Measurements from ENCODE around the gene TFB1M.

DNA sequence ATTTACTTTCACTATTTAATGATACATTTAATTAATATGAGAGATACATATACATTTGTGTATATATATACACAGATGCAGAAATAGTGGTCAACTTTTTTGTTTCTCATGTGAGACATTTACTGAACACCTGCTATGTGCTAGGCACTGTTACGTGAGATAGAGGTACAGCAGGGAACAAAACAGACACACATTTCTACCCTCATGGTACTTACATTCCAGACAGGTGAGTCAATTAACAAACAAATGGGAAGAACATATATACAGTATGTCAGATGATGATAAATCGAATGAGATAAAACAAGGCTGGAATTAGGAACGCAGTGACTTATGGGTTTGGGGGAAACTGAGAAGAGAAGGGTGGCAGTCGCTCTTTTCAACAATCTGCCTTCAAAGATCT, 5.1 kb downstream of the TFB1M start:
- TF ChIP-seq EZH2phosphoT487 (IDR thresholded peaks at IDR 0.05; ENCODE audit: low read depth, severe bottlenecking, unreplicated experiment) (no peak), EZH2 (IDR thresholded peaks at IDR 0.05; ENCODE audit: borderline replicate concordance) (no peak)
- TF ChIP-seq, protein P1, sequence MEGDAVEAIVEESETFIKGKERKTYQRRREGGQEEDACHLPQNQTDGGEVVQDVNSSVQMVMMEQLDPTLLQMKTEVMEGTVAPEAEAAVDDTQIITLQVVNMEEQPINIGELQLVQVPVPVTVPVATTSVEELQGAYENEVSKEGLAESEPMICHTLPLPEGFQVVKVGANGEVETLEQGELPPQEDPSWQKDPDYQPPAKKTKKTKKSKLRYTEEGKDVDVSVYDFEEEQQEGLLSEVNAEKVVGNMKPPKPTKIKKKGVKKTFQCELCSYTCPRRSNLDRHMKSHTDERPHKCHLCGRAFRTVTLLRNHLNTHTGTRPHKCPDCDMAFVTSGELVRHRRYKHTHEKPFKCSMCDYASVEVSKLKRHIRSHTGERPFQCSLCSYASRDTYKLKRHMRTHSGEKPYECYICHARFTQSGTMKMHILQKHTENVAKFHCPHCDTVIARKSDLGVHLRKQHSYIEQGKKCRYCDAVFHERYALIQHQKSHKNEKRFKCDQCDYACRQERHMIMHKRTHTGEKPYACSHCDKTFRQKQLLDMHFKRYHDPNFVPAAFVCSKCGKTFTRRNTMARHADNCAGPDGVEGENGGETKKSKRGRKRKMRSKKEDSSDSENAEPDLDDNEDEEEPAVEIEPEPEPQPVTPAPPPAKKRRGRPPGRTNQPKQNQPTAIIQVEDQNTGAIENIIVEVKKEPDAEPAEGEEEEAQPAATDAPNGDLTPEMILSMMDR (IDR thresholded peaks at IDR 0.05; ENCODE audit: poor library complexity) = no peak

Measured in hepatocyte (in vitro differentiated cells).